Keratinocyte (primary cell): ENCODE measurements around the gene SSTR1. TPM values are rescaled to one million over a fixed set of nuclear protein-coding genes. Genes with fewer than 3 reads are reported as not detected.
"Not testable (repeated sequence)": the region's sequence is repeated elsewhere in the genome, so short reads cannot be mapped to it uniquely, and the experiment has no call there.

Source experiments
- DNase-seq: peaks from one replicate; pipeline ENCODE4 v3.0.0-alpha.2; 2011; ENCODE audit warnings: low read depth, missing footprints, low spot score
- FAIRE-seq: peaks from 2 replicates; lab custom pipeline; 2011; peaks lifted over from hg19 to GRCh38; lab: Jason Lieb, UNC
- H2AFZ ChIP-seq: 2 replicates; pipeline ENCODE4 v1.6.0; 2012; ENCODE audit warnings: low read length, control low read depth, inconsistent platforms; ENCODE audit not compliant: control insufficient read depth
- H3K27ac ChIP-seq: 2 replicates; pipeline ENCODE4 v1.5.1; 2011; ENCODE audit warnings: low read length; ENCODE audit not compliant: control insufficient read depth, insufficient read depth
- H3K27me3 ChIP-seq: 3 replicates; pipeline ENCODE4 v1.6.0; 2011; ENCODE audit warnings: low read length; ENCODE audit not compliant: control insufficient read depth, insufficient read depth; ENCODE audit errors: extremely low read depth
- H3K36me3 ChIP-seq, 2 experiments: 2 replicates in 1 of 2; 3 replicates in 1 of 2; pipeline ENCODE4 v1.5.1; 2011; ENCODE audit warnings: low read length in 2 of 2, mild to moderate bottlenecking in 1 of 2; ENCODE audit not compliant: control insufficient read depth in 2 of 2, insufficient read depth in 2 of 2; ENCODE audit errors: extremely low read depth in 1 of 2
- H3K4me1 ChIP-seq: 3 replicates; pipeline ENCODE4 v1.5.1; 2011; ENCODE audit warnings: low read length; ENCODE audit not compliant: control insufficient read depth, insufficient read depth; ENCODE audit errors: extremely low read depth
- H3K4me2 ChIP-seq: 3 replicates; pipeline ENCODE4 v1.6.0; 2011; ENCODE audit warnings: low read depth, low read length; ENCODE audit not compliant: control insufficient read depth, insufficient read depth; ENCODE audit errors: extremely low read depth
- H3K4me3 ChIP-seq, 3 experiments: fragments of 200-600 bp in 1 of 3; sonication (generic) in 1 of 3; 2 replicates in 2 of 3; 3 replicates in 1 of 3; pipeline ENCODE4 v1.5.1; 2011 to 2016; ENCODE audit warnings: low read length in 3 of 3, mild to moderate bottlenecking in 3 of 3, control low read depth in 2 of 3, inconsistent platforms in 1 of 3, low read depth in 1 of 3, mixed read lengths in 1 of 3, mixed run types in 1 of 3, moderate library complexity in 1 of 3; ENCODE audit not compliant: control insufficient read depth in 2 of 3, insufficient read depth in 2 of 3; ENCODE audit errors: extremely low read depth in 1 of 3
- H3K79me2 ChIP-seq: 2 replicates; pipeline ENCODE4 v1.6.0; 2012; ENCODE audit warnings: low read length; ENCODE audit not compliant: control insufficient read depth, insufficient read depth
- H3K9ac ChIP-seq: 3 replicates; pipeline ENCODE4 v1.6.0; 2011; ENCODE audit warnings: low read length; ENCODE audit not compliant: control insufficient read depth, insufficient read depth; ENCODE audit errors: extremely low read depth
- H3K9me1 ChIP-seq: 3 replicates; pipeline ENCODE4 v1.6.0; 2011; ENCODE audit warnings: low read length; ENCODE audit not compliant: control insufficient read depth, insufficient read depth; ENCODE audit errors: extremely low read depth
- H3K9me3 ChIP-seq: 2 replicates; pipeline ENCODE4 v1.5.1; 2012; ENCODE audit warnings: low read depth, low read length; ENCODE audit not compliant: control insufficient read depth
- H4K20me1 ChIP-seq: 3 replicates; pipeline ENCODE4 v1.6.0; 2011; ENCODE audit warnings: low read length; ENCODE audit not compliant: control insufficient read depth, insufficient read depth; ENCODE audit errors: extremely low read depth
- CTCF ChIP-seq, 3 experiments: IDR thresholded peaks in 1 of 3; conservative IDR thresholded peaks in 1 of 3; optimal IDR thresholded peaks in 1 of 3; 2 replicates in 2 of 3; 3 replicates in 1 of 3; pipeline versions ENCODE3 to v1.5.1; 2011; ENCODE audit warnings: low read length in 3 of 3, mild to moderate bottlenecking in 3 of 3, moderate library complexity in 2 of 3, control low read depth in 1 of 3, inconsistent platforms in 1 of 3; ENCODE audit not compliant: insufficient read depth in 2 of 3; ENCODE audit errors: extremely low read depth in 1 of 3
- EZH2 ChIP-seq: IDR thresholded peaks from one replicate; pipeline ENCODE4 v1.6.1; 2012; ENCODE audit warnings: inconsistent platforms, mild to moderate bottlenecking, low read length, moderate library complexity
- dilution Hi-C: fragments of 300-500 bp; cut with MboI; formaldehyde crosslinking; loops from one replicate; pipeline ENCODE4 v1.7.0; 2020; ENCODE audit warnings: low sequenced_read_pairs; ENCODE audit not compliant: extremely low pct_ligation_motif_present
- polyA plus RNA-seq, 5 experiments: library from polyadenylated mRNA; depleted of rRNA in 3 of 5; stranded (reverse) in 3 of 5; stranded (forward) in 1 of 5; unstranded in 1 of 5; fragments of >200 nt; gene quantifications; 1 replicate in 1 of 5; 2 replicates in 3 of 5; 3 replicates in 1 of 5; pipeline versions ENCODE4 v1.2.1 to v1.2.3, GENCODE V29; 2011 to 2012; ENCODE audit warnings: missing spikeins in 2 of 5, low read depth in 1 of 5, low replicate concordance in 1 of 5

Gene SSTR1
- polyA plus RNA-seq, 1 donor (not counting 4 experiments of a cell fraction or from before 2014, with no cell fraction given) = 0.05 TPM

- Histone ChIP-seq H3K9ac (no peak overlapping the region), H2AFZ (no peak overlapping the region), H3K27ac (no peak overlapping the region), H3K4me1 (peaks cover 10% of the 10 kb centered on the region), H3K79me2 (no peaks in the 10 kb centered on the region), H3K4me2 (no peak overlapping the region), H3K9me3 (no peaks in the 10 kb centered on the region), H3K4me3 (no peak overlapping the region), H4K20me1 (no peaks in the 10 kb centered on the region), H3K36me3 (no peaks in the 10 kb centered on the region), H3K27me3 (no peaks in the 10 kb centered on the region), H3K9me1 (no peaks in the 10 kb centered on the region)
- DNase-seq (no peak), FAIRE-seq (no peak)
- TF ChIP-seq CTCF (optimal IDR thresholded peaks at IDR 0.05 in 1 of 3, IDR thresholded peaks at IDR 0.05 in 1 of 3, conservative IDR thresholded peaks at IDR 0.05 in 1 of 3; ENCODE audit: extremely low read depth in 1 of 3, insufficient read depth in 2 of 3, low read length in 3 of 3) = no peak
- no peak for TF ChIP-seq EZH2
- dilution Hi-C loops = no loop called here
Observed at GRCh38 chr14:38189930-38190726, 17.6 kb upstream of the SSTR1 start.

DNA sequence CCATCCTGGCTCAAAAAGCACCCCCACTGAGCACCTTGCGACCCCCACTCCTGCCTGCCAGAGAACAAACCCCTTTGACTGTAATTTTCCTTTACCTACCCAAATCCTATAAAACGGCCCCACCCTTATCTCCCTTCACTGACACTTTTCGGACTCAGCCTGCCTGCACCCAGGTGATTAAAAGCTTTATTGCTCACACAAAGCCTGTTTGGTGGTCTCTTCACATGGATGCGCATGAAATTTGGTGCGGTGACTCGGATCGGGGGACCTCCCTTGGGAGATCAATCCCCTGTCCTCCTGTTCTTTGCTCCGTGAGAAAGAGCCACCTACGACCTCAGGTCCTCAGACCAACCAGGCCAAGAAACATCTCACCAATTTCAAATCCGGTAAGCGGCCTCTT is 16.9 kb upstream of the SSTR1 start:
- H3K79me2 ChIP-seq, H3K9me3 ChIP-seq, H4K20me1 ChIP-seq, H3K4me3 ChIP-seq, H3K4me2 ChIP-seq, H3K36me3 ChIP-seq, H3K27ac ChIP-seq, H3K27me3 ChIP-seq, H2AFZ ChIP-seq, FAIRE-seq, H3K9ac ChIP-seq, dilution Hi-C loops, H3K4me1 ChIP-seq, DNase-seq, H3K9me1 ChIP-seq: not testable (repeated sequence)

GRCh38 chr14:38191491-38191890 is 16.2 kb upstream of the SSTR1 start:
- H3K9me1 ChIP-seq, H3K4me1 ChIP-seq, H3K27me3 ChIP-seq, dilution Hi-C loops, H2AFZ ChIP-seq, H3K4me2 ChIP-seq, H3K9me3 ChIP-seq, H3K36me3 ChIP-seq, H3K79me2 ChIP-seq, FAIRE-seq, H3K9ac ChIP-seq, DNase-seq, H4K20me1 ChIP-seq, H3K4me3 ChIP-seq, H3K27ac ChIP-seq: not testable (repeated sequence)
